ENCODE data around the gene APOA4. TPM values are rescaled to one million over a fixed set of nuclear protein-coding genes. Genes with fewer than 3 reads are reported as not detected.

Gene APOA4
- total and polyA plus RNA-seq, 9 of the 15 experiments (the other 6 are each of a cell fraction or from before 2014, with no cell fraction given): 0.07 TPM; not detected in 8

- no peak for TF ChIP-seq CHD7 (IDR thresholded peaks at IDR 0.05; ENCODE audit: low read depth, low read length)
Measured at GRCh38 chr11:116865696-116866095, 42.6 kb upstream of the APOA4 start (continued).
